ENCODE results near the gene SDHAF1. TPM values are rescaled to one million over a fixed set of nuclear protein-coding genes. Genes with fewer than 3 reads are reported as not detected.
"Not testable (repeated sequence)": the region's sequence is repeated elsewhere in the genome, so short reads cannot be mapped to it uniquely, and the experiment has no call there.

Gene SDHAF1
- total RNA-seq, 1 donor from 2014 or later, result 23.2 TPM

DNA sequence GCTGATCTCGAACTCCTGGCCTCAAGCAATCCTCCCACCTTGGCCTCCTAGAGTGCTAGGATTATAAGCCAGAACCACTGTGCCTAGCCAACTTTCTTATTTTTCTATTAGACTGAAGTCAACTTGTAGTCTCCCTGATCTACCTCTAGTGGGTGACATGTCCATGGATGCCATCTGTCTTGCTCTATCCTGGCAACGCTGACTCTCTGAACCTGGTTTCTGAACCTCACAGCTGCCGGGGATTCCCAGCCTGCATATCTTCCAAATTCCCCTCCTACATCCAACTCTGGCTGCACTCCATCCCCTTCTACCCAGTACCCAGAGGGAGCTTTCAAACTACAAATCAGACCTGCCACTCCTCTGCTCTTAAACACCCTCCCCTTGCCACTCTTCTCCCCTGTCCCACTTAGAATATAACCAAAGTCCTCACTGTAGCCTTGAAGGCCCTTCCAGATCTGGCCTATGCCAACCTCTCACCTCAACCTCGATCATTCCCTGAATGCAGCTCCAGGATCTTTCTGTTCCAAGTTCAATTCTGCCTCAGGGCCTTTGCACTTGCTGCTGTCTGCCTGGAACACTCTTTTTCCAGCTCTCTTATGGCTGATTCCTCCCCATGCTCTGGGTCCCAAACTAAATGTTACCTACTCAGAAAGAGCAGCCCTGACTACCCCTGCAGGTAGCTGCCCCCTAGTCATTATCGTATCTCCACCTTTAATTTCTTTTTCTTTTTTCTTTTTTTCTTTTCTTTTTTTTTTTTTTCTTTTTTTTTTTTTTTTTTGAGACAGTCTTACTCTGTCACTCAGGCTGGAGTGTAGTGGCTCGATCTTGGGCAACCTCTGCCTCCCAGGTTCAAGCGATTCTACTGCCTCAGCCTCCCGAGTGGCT lies 35.5 kb downstream of the SDHAF1 start:
- TF ChIP-seq, protein P1, sequence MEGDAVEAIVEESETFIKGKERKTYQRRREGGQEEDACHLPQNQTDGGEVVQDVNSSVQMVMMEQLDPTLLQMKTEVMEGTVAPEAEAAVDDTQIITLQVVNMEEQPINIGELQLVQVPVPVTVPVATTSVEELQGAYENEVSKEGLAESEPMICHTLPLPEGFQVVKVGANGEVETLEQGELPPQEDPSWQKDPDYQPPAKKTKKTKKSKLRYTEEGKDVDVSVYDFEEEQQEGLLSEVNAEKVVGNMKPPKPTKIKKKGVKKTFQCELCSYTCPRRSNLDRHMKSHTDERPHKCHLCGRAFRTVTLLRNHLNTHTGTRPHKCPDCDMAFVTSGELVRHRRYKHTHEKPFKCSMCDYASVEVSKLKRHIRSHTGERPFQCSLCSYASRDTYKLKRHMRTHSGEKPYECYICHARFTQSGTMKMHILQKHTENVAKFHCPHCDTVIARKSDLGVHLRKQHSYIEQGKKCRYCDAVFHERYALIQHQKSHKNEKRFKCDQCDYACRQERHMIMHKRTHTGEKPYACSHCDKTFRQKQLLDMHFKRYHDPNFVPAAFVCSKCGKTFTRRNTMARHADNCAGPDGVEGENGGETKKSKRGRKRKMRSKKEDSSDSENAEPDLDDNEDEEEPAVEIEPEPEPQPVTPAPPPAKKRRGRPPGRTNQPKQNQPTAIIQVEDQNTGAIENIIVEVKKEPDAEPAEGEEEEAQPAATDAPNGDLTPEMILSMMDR (conservative IDR thresholded peaks at IDR 0.05; ENCODE audit: low read depth, low read length), result peak; percentile 51
- peak; percentile 44 for DNase-seq (ENCODE audit: low read depth)
- no peak overlapping the region for H3K4me3 ChIP-seq (ENCODE audit: low read depth, low read length)

DNA sequence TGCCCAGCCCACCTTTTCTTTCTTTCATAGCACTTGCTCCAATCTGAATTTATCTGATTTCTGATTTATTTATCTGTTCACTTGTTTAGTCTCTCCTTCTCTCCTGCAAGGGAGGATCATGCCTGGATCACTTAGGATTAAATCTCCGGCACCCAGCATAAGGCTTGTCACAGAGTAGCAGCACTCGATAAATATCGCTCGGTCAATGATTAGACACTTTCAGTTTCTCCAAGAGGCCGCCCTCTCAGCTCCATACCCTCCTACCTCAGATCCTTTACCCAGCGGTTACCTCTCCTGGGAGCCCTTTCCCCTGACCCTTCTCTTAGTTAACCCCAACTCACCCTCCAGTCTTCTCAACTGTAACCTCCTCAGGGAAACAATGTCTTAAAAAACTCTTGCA lies 36.3 kb downstream of the SDHAF1 start:
- peak overlapping the region; percentile 10 for H3K4me3 ChIP-seq (ENCODE audit: low read depth, low read length)
- TF ChIP-seq, protein P1 (conservative IDR thresholded peaks at IDR 0.05; ENCODE audit: low read depth, low read length), result no peak
- no peak for DNase-seq (ENCODE audit: low read depth)

DNA sequence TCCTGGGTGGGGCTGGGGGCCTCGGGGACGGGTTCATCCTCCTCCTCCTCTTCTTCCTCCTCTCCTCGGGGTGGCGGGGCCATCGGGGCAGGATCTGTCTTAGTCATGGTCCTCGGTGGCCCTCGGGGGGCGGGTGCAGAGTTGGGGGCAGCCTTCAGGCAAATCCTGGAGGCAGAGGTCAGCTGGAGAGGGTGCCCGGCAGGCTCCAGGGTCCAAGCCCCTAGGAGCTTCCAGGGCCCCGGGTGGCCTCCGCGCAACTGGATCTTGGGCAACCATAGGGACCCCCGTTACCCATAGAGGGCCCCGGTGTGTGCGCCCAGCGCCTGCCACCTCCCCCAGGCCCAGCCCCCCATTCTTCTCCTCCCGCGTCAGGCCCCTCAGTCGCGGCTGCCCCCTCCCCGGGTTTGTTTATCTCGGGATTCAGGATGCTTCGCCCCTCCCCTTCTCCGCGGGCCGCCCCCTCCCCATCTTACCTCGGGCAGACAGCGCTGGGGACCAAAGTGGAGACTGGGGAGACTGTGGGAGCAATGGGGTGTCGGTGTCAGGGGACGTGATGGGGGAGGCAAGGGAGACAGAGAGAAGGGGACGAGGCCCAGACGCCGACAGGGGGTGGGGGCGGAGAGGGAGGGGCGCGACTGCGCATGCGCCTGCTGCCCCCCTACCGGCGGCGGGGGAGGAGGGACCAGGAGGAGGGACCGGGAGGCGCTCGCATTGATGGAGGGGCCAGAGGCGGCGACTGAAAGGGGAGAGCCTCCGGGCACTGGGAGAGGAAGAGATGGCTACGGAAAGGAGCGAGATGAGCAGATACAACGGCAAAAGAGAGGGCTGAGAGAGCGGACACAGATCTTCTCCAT lies 37.5 kb downstream of the SDHAF1 start, which contains the start of gene CLIP3:
Gene CLIP3, minus strand, starts transcription at position 623 of the 854 bp plus-strand sequence. Its CDS starts 516 bp downstream, at position 107.
- TF ChIP-seq, protein P1 (conservative IDR thresholded peaks at IDR 0.05; ENCODE audit: low read depth, low read length), result peak; percentile 3
- DNase-seq (ENCODE audit: low read depth), result no peak
- peak within 1 kb of the TSS; percentile 71 for H3K4me3 ChIP-seq (ENCODE audit: low read depth, low read length)

DNA sequence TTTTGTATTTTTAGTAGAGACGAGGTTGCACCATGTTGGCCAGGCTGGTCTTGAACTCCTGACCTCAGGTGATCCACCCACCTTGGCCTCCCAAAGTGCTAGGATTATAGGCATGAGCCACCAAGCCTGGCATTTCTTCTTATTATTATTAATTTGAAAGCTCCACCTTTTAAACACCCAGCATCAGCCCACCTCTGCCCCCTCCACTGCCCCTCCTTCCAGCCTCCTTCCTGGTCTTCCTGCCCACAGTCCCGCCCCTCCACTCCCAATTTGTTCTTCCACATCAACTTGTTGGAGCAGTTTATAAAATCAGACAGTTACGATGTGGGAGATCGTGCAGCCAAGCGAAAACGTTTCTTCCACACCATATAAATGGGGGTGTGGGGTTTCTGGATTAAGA lies 45.5 kb downstream of the SDHAF1 start:
- no peak for DNase-seq (ENCODE audit: low read depth)
- TF ChIP-seq, protein P1 (conservative IDR thresholded peaks at IDR 0.05; ENCODE audit: low read depth, low read length), result no peak
- no peak overlapping the region for H3K4me3 ChIP-seq (ENCODE audit: low read depth, low read length)

DNA sequence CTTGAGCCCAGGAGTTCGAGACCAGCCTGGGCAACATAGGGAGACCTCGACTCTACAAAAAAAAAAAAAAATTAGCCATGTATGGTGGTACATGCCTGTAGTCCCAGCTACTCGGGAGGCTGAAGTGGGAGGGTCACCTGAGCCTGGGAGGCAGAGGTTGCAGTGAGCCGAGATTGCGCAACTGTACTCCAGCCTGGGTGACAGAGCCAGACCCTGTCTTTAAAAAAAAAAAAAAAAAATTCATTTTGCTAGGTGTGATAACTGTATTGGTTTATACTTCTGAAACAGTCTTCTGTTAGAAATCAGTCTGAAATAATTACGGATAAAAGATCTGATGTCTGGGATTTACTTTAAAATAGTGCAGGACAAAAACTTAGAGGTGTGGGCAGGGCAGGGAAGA lies 46.1 kb downstream of the SDHAF1 start:
- not testable (repeated sequence) for DNase-seq (ENCODE audit: low read depth)

DNA sequence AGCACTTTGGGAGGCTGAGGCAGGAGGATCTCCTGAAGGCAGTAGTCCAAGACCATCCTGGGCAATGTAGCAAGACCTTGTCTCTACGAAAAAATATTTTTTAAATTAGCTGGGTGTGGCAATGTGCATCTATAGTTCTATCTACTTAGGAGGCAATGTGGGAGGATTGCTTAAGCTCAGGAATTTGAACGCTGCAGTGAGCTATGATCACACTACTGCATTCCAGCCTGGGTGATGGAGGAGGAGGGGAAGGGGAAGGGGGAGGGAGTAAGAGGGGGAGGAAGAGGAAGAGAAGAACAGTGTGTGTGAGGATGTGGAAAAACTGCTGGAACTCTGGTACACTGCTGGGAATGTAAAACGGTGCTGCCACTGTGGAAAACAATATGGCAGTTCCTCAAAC lies 46.8 kb downstream of the SDHAF1 start:
- TF ChIP-seq, protein P1 (conservative IDR thresholded peaks at IDR 0.05; ENCODE audit: low read depth, low read length), result no peak
- peak; percentile 68 for DNase-seq (ENCODE audit: low read depth)

More for the DNA sequence above, 46.1 kb downstream of the SDHAF1 start:
- H3K4me3 ChIP-seq (ENCODE audit: low read depth, low read length), result not testable (repeated sequence)

DNA sequence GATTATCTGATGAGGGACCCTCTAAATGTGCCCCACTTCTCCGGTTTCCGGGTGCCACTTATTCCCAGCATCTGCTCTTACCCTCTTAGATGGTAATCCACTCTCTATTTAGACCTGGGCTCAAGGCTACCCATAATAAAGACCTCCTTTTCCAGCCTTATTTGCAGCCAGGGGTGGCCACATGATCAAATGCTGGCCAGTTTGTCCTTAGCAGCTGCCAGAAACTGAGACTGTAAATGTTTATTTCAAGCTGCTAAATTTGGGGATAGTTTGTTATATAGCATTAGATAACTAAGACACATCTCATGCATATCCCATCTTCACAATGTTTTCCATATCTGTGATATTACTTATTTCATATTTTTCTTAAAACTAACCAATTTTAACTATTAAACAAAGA lies 49.0 kb downstream of the SDHAF1 start:
- TF ChIP-seq, protein P1 (conservative IDR thresholded peaks at IDR 0.05; ENCODE audit: low read depth, low read length), result no peak
- no peak overlapping the region for H3K4me3 ChIP-seq (ENCODE audit: low read depth, low read length)
- DNase-seq (ENCODE audit: low read depth), result no peak

More for the DNA sequence above, 46.8 kb downstream of the SDHAF1 start:
- H3K4me3 ChIP-seq (ENCODE audit: low read depth, low read length), result no peak overlapping the region

Measured in epithelial cell of proximal tubule (primary cell).